ENCODE measurements around the gene ABHD2.
A peak's percentile ranks its signal among the peaks of the same experiment; 100 is the strongest.
"Not testable (repeated sequence)": the region's sequence is repeated elsewhere in the genome, so short reads cannot be mapped to it uniquely, and the experiment has no call there.

The ABHD2 gene

GRCh38 chr15:89122505-89123180 lies 34.4 kb downstream of the ABHD2 start:
- DNase-seq: no peak

DNA sequence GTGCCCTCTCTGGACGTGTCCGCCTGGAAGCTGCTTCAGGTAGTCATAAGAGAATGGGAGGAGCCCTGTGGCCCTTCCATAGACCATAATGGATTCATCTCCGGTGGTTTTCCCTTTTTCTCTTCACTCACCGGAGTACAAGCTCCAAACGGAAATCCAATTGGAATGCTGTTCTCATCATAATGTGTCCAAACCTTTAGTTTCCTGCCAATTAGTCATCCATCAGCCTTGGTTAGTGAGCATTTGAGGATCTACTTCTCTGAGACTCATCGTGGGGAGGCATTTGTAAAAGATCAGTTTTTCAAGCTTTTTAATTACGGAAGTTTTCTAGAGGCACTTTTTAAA lies 34.9 kb downstream of the ABHD2 start:
- no peak for DNase-seq

DNA sequence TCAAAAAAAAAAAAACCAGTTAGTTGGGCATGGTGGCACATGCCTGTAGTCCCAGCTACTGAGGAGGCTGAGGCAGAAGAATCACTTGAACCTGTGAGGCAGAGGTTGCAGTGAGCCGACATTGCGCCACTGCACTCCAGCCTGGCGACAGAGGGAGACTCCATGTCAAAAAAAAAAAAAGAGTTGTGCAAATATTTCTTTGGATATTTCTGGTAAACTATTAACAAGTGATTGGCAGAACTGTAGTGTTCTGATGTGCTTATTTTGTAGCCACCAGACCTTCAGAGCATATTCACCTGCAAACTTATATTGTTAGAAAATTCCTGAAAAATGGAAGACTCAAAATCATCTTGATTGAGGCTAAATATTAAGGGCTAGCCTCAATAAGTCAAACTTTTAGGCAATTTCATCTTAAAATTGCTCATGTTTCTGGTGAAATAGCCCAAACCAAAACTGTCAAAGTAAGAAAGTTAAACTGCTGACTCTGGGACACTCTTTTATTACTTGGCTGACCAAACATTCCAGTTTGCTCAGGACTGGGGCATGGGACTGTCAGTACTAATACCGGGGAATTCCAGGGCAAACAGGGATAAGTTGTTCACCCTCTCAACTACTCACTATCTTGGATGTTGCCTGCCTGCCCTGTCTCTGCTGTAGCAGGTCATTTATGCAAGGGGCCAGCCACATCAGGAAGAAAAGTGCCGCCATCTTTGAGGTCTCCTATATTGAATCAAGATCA lies 37.0 kb downstream of the ABHD2 start:
- DNase-seq: no peak

DNA sequence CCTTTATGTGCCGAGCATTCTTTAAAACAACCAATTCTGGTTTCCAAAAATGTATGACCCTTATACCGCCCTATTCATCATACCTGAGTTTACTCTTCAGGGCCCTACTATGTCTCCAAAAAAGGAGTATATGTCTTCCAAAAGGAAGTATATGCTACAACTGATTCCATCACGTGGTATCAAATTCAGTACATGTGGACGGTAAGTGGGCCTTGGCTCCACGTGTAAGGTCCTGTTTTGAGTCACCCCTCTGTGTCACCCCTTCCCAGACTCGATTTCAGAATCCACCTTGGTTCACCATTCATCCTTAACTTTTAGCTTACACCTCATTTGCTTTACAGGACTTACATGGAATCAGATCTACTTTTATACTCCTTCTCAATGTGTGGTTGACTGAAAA lies 37.8 kb downstream of the ABHD2 start:
- DNase-seq: no peak

DNA sequence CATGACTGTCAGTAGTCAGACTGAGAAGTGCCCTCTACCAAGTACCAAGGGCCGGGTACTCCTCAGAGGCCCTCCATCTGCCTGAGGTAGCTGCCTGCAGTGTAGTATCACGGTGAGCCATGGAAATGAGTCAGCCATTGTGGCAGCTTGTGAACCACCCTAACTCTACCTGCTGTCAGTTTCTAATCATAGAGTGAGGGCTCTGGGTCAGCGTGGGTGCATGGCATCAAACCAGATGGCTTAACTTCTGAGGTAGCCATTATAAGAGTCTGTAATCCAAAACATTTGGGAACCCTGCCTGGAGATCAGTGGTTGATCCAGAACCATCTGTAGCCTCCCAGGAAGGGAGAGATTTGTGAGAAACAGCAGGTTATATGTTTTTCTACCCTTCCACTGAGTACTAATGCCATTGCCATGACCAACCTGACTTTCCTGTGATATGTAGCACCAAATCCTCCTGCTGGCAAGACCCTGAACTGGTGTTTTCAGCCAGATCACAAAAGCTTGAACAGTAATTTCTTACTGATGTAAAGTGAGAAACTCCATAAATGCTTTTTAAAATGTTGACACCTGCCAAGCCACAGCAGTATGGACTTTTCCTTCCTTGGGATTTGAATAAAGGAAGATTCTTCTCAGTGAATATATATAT lies 38.9 kb downstream of the ABHD2 start:
- DNase-seq: no peak

GRCh38 chr15:89128320-89129122 lies 40.3 kb downstream of the ABHD2 start:
- no peak for DNase-seq

- peak; percentile 44 for DNase-seq
Measured at GRCh38 chr15:89129123-89129815, 41.0 kb downstream of the ABHD2 start.

DNA sequence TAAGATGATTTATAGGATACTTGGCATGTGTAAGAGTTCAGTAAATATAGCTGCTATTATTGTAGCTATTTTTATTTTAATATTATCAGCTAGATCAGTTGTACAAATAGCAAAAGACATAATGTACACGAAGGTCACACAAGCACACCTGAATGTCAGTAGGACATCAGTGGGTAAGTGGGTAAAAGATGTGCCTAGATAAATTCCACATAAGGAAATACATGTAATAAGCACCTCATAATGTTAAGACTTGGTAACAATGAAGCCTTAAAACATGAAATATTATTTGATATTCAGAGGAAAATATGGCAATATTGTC lies 41.5 kb downstream of the ABHD2 start:
- no peak for DNase-seq

DNA sequence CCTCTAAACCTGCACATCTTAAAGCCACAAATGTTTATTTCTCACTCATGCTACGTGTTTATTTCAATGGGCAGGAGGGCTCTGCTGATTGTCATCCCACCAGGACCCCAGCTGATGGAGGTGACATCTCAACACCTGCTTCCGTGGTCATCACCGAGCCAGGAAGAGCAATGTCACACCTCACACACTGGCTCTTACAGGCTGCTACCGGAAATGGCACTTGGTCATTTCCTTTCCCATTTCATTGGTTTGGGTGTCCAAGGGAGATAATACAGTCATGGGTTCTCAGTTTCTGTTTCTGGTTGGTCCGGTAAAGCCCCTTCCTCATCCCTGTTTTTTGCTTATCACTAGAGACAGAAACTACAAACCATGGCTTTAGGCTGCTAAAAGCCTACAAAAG lies 41.9 kb downstream of the ABHD2 start:
- no peak for DNase-seq

DNA sequence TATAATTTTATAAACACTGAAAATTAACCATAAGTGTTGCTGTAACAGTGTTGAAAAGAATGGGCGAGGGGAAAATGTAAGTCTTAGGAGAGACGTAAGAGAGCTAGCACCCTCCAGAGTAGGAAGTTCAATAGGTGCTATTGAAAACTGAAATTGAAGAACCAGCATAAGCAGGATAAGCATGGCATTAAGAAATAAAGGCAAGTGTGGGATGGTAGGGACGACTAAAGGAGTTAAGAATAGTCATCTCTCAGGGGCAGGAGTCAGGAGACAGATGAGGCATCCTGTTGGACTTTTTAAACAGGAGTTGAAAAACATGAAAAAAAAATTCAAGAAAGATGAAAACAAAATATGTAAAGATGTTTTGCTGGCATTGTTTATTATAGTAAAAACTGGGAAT lies 43.5 kb downstream of the ABHD2 start:
- no peak for DNase-seq

DNA sequence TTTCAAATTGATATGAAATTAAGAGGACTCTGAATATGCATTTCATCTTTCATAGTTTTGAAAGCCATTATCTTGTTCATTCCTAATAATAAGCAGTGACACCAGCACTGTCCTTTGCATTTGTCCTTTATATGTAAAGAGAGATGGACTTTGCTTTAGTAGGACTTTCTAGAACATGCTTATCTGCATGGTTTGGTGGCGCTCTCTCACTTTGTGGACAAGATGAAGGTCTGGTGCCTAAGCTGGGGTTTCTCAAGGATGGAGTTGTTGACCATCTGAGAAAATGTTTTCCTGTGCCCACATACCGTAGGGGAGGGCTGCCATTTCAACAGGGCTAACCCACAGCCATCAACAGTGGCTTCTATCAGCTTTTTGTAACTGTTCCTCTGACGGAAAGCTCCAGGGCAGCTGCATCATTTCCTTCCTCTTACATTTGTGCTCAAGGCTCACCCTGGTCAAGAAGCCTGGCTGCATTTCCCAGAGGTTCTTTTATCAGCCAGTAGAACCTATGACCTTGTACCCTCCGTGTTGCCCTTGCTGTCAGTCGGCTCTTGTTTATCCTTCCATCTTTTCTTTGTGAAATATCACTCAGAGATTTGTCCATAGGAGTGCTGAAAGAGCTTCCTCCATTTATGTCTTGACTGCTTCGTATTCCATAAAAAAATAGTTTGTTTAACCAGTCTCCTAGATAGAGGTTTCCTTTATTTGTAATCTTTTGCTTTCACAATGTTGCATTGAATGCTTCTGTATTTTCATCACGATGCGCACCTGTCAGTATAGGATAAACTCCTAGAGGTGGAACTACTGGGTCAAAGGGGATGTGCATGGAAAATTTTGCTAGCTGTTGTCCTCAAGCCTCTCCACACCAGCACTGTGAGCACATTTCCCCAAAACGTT lies 44.6 kb downstream of the ABHD2 start:
- peak; percentile 38 for DNase-seq

DNA sequence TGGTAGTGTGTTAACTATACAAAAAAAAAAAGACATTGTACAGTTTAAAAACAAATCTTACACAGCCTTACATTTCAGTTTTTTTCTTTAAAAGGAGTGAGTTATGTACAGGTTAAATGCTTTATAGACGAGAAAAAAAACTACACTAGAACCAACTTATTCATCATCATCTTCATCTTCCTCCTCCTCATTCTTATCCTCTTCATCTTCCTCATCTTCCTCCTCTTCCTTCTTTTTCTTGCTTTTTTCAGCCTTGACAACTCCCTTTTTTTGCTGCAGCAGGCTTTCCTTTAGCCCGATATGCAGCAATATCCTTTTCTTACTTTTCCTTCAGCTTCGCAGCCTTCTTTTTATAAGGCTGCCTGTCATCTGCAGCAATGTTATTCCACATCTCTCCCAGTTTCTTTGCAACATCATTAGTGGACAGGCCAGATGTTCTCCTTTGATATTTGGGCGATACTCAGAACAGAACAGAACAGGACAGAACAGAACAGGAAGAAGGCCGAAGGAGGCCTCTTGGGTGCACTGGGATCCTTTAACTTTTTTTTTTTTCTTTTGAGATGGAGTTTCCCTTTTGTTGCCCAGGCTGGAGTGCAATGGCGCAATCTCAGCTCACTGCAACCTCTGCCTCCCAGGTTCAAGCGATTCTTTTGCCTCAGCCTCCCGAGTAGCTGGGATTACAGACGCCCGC lies 47.3 kb downstream of the ABHD2 start:
- DNase-seq: not testable (repeated sequence)

DNA sequence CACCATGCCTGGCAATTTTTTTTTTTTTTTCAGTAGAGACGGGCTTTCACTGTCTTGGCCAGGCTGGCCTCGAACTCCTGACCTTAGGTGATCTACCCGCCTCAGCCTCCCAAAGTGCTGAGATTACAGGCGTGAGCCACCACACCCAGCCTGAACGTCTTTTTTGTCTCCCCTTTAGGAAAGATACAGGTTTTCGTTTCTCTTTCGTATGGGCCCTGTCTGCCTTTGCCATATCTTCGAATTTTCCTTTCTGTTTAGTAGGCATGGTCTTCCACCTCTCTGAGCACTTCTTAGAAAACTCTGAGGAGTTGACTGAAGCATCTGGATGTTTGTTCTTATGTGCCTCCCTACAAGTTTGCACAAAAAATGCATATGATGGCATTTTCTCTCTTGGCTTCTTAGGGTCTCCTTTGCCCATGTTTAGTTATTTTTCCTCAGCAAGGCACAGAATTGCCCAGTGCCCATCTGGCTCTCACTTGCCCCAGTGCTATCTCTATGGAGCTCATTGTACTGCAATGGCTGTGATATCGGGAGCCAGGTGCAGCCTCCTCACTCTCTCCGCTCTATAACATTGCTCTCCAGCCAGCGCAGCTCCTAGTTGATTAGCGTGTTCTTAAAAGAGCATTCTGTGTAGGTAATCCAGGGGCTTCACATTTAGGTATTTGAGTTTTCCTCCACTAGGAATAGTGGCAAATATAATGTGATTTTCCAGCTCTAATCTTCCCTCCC lies 48.0 kb downstream of the ABHD2 start:
- DNase-seq: no peak

GRCh38 chr15:89136818-89137772 lies 48.8 kb downstream of the ABHD2 start:
- DNase-seq: no peak

GRCh38 chr15:89137926-89138325 lies 49.7 kb downstream of the ABHD2 start:
- DNase-seq: no peak

DNA sequence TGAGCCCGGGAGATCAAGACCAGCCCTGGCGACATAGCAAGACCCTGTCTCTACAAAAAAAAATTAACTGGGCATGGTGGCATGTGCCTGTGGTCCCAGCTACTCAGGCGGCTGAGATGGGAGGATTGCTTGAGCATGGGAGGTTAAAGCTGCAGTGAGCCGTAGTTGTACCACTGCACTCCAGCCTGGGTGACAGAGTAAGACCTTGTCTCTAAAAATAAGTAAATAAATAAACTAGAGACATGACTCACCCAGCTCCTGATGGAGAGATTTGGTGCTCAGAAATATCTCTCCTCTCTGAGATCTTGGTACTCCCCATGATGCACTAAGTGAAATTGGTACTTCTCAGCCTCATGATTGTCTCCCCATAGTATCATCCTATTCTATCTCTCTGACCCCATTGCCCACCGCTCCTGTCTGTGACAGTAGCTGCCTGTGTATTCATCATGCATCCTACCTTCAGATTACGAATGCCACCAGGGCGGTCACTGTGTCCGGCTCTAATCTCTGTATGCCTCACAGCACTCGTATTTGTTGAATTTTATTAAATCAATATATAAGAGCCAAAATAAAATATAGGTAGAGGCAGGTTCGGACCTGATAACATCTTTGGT lies 50.9 kb downstream of the ABHD2 start:
- no peak for DNase-seq

DNA sequence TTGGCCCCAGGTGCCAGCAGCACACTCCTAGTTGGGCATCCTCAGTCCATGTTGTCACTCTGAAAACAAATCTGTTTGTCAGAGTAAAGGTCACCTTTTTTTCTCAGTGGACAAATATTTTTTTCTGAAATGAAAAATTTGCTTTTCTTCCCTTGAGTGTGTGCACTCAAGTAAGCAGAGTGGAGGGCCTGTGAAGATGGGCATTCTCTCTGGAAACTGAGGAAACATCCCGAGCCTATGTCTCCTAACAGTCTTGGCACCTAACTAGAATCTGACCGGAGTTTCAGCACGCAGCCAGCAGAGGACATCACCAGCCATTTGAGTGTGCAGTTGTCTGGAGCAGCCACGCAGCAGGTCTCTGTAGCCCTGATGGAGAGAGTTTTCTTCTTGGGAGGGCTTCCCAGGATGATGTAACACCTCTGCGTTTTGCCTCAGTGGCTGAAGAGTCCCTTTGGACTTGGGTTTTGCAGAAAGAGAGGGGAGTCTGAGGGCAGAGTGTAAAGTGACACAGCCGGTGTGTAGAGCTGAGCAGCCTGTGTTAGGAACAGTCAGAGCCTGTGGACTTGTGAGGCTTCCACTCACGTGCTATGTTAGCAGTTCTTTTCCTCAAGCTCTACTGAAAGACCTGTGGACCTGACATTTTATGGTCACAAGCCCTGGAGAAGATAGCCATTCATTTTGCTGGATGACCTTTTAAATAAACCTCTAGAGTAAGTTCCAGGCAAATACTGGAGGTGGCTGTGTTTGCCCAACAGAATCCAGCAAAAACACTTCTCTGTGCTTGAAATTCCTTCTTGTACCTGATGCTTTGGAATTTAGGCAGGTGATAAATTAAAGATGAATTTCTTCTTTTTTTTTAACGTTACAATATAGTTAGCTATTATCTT lies 51.6 kb downstream of the ABHD2 start:
- peak; percentile 53 for DNase-seq

- DNase-seq: no peak
Measured at GRCh38 chr15:89140595-89140994, 52.3 kb downstream of the ABHD2 start.
